CD14-positive monocyte (primary cell): ENCODE data around the gene SLC17A5. TPM values are rescaled to one million over a fixed set of nuclear protein-coding genes. Genes with fewer than 3 reads are reported as not detected.

Source experiments
- DNase-seq, 3 donors: peaks; one replicate each; pipeline ENCODE4 v3.0.0-alpha.2; 2011 to 2022
- H2AFZ ChIP-seq: 2 replicates; pipeline ENCODE4 v1.6.0; 2012; ENCODE audit warnings: mild to moderate bottlenecking, low read depth, low read length, inconsistent platforms; ENCODE audit not compliant: insufficient read depth, poor library complexity, severe bottlenecking
- H3K27ac ChIP-seq, 2 donors: 1 replicate in 1 of 2; 2 replicates in 1 of 2; pipeline ENCODE4 v1.5.1; 2012 to 2013; ENCODE audit warnings: low read length in 2 of 2, control low read depth in 1 of 2, inconsistent platforms in 1 of 2, low read depth in 1 of 2, mild to moderate bottlenecking in 1 of 2
- H3K27me3 ChIP-seq, 2 donors: one replicate each; pipeline versions ENCODE4 v1.6.0 to v1.6.1; 2011 to 2013; ENCODE audit warnings: low read length in 2 of 2; ENCODE audit not compliant: control insufficient read depth in 2 of 2, insufficient read depth in 2 of 2
- H3K36me3 ChIP-seq, 2 donors: replicated peaks in 1 of 2; 1 replicate in 1 of 2; 2 replicates in 1 of 2; pipeline versions ENCODE4 v1.5.1 to v1.6.1; 2012 to 2013; ENCODE audit warnings: low read length in 2 of 2, control low read depth in 1 of 2, inconsistent platforms in 1 of 2, mild to moderate bottlenecking in 1 of 2; ENCODE audit not compliant: insufficient read depth in 2 of 2, control insufficient read depth in 1 of 2
- H3K4me1 ChIP-seq, 2 donors: 1 replicate in 1 of 2; 2 replicates in 1 of 2; pipeline versions ENCODE4 v1.5.1 to v1.6.1; 2012 to 2013; ENCODE audit warnings: low read length in 2 of 2, control low read depth in 1 of 2, inconsistent platforms in 1 of 2, mild to moderate bottlenecking in 1 of 2, moderate library complexity in 1 of 2; ENCODE audit not compliant: insufficient read depth in 2 of 2, control insufficient read depth in 1 of 2
- H3K4me2 ChIP-seq: replicated peaks from 2 replicates; pipeline ENCODE3; 2012; ENCODE audit warnings: low read length, moderate library complexity, mild to moderate bottlenecking; ENCODE audit not compliant: poor library complexity, severe bottlenecking; ENCODE audit errors: extremely low read depth
- H3K4me3 ChIP-seq, 3 experiments: fragments of 200-600 bp in 1 of 3; sonication (generic) in 1 of 3; replicated peaks in 1 of 3; 1 replicate in 2 of 3; 2 replicates in 1 of 3; pipeline ENCODE4 v1.5.1; 2011 to 2013; ENCODE audit warnings: low read length in 3 of 3, mild to moderate bottlenecking in 3 of 3, control low read depth in 2 of 3, low read depth in 2 of 3, inconsistent platforms in 1 of 3, moderate library complexity in 1 of 3
- H3K79me2 ChIP-seq: 2 replicates; pipeline ENCODE4 v1.6.0; 2012; ENCODE audit warnings: mild to moderate bottlenecking, control low read depth, inconsistent platforms, low read length, moderate library complexity; ENCODE audit not compliant: insufficient read depth
- H3K9ac ChIP-seq: 2 replicates; pipeline ENCODE4 v1.6.0; 2017; ENCODE audit warnings: low read length, mild to moderate bottlenecking; ENCODE audit not compliant: insufficient read depth, poor library complexity, severe bottlenecking
- H3K9me3 ChIP-seq, 2 donors: replicated peaks in 1 of 2; 1 replicate in 1 of 2; 2 replicates in 1 of 2; pipeline versions ENCODE4 v1.5.1 to v1.6.1; 2012 to 2013; ENCODE audit warnings: low read length in 2 of 2, control low read depth in 1 of 2; ENCODE audit not compliant: control insufficient read depth in 1 of 2, insufficient read depth in 1 of 2
- H4K20me1 ChIP-seq: 2 replicates; pipeline ENCODE4 v1.6.0; 2012; ENCODE audit warnings: mild to moderate bottlenecking, low read length, control low read depth, moderate library complexity; ENCODE audit not compliant: insufficient read depth
- H3K27ac Mint-ChIP-seq, 7 donors: one replicate each; pipeline ENCODE4 v1.8.0; 2020; ENCODE audit warnings: mild to moderate bottlenecking in 7 of 7, mixed read lengths in 7 of 7, moderate library complexity in 6 of 7, inconsistent platforms in 2 of 7
- H3K27me3 Mint-ChIP-seq, 3 donors: one replicate each; pipeline ENCODE4 v1.8.0; 2021 to 2022; ENCODE audit warnings: low read depth in 3 of 3, mild to moderate bottlenecking in 3 of 3, mixed read lengths in 3 of 3, moderate library complexity in 3 of 3, inconsistent platforms in 1 of 3
- H3K36me3 Mint-ChIP-seq, 2 donors: one replicate each; pipeline ENCODE4 v1.8.0; 2020; ENCODE audit warnings: mixed read lengths in 2 of 2, inconsistent platforms in 1 of 2, mild to moderate bottlenecking in 1 of 2
- H3K4me1 Mint-ChIP-seq: one replicate; pipeline ENCODE4 v1.8.0; 2020; ENCODE audit warnings: mild to moderate bottlenecking, mixed read lengths
- H3K4me3 Mint-ChIP-seq, 2 donors: one replicate each; pipeline ENCODE4 v1.8.0; 2020; ENCODE audit warnings: mild to moderate bottlenecking in 2 of 2, mixed read lengths in 2 of 2, moderate library complexity in 1 of 2
- H3K9me3 Mint-ChIP-seq, 7 donors: one replicate each; pipeline ENCODE4 v1.8.0; 2020 to 2022; ENCODE audit warnings: mixed read lengths in 7 of 7, mild to moderate bottlenecking in 6 of 7, moderate library complexity in 6 of 7, inconsistent platforms in 2 of 7
- WGBS: methylation state at CpG from one replicate; pipeline ENCODE4 v1.1.5; 2013; ENCODE audit warnings: missing lambda C conversion rate; ENCODE audit not compliant: insufficient coverage; 5-methylcytosine and 5-hydroxymethylcytosine counted together
- intact Hi-C, 2 donors: fragments of 100-400 bp; cut with micrococcal nuclease; formaldehyde crosslinking; loops; one replicate each; pipeline versions ENCODE4 v1.15.0 to v1.15.1; 2023
- polyA plus RNA-seq, 3 donors: library from polyadenylated mRNA; depleted of rRNA in 1 of 3; unstranded in 2 of 3; stranded (reverse) in 1 of 3; fragments of 300-500 nt in 2 of 3; fragments of >200 nt in 1 of 3; fragmentation: Illumina TruSeq in 2 of 3; gene quantifications; 1 replicate in 2 of 3; 2 replicates in 1 of 3; pipeline ENCODE4 v1.2.3, GENCODE V29; 2012 to 2021
- TF ChIP-seq, protein P1 (sequence below): fragments of 200-600 bp; IDR thresholded peaks from one replicate; pipeline ENCODE4 v1.8.0; 2022; ENCODE audit warnings: antibody characterized with exemption, mild to moderate bottlenecking

SLC17A5 gene
- polyA plus RNA-seq, 3 donors, result 5.3 to 11.6 (median 9.4) TPM

DNA sequence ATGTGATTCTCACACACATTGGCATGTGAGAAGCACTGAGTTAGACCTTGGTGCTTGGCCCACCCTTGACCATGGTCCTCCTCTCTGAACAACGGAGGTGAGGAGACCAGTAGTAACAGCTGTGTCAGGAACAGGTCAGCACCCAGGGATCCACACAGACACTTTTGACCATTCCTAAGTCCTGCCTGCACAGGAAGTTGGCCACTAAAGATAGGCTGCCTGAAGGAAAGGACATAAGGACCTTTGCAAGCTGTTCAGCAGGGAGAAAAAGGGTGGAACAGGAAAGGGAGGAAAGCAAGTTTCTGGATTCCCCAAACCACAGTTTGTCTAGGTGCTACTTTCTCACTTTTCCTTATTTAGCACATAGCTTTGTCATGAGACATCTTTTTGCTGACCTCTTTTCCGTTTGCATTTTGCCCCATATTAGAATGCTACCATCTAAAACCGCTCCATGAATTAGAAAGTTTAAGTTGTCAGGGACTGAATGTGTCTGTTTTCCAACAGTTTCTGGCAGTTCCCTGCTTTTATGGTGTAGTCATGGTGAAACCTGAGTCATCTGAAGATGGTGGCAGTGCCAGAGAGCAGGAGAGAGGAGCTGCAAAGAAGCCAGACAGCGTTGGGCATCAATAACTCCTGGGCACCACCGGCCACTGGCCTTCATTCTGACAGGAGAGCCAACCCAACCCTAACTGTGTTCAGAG is 41.1 kb upstream of the SLC17A5 start:
- Mint-ChIP-seq H3K9me3 (peaks cover 0 to 7% (median 4%) of the 10 kb centered on the region in 7 donors), H3K4me3 (peak overlapping the region; percentile 85 to 96), H3K27ac (peak overlapping the region in 6 of 7 donors; percentile 45 to 89 (median 82)), H3K36me3 (peaks cover 3 to 4% of the 10 kb centered on the region in 2 donors), H3K27me3 (peaks cover 2 to 7% (median 5%) of the 10 kb centered on the region in 3 donors), H3K4me1 (peaks cover 41% of the 10 kb centered on the region)
- Histone ChIP-seq H3K4me2 (peak overlapping the region; percentile 89), H3K4me3 (peak overlapping the region in 1 of 3 experiments; percentile 83), H2AFZ (no peak overlapping the region), H3K4me1 (peaks cover 32% of the 10 kb centered on the region in 2 donors), H4K20me1 (no peaks in the 10 kb centered on the region), H3K9ac (peak overlapping the region; percentile 87), H3K36me3 (no peaks in the 10 kb centered on the region), H3K79me2 (peaks cover 4% of the 10 kb centered on the region), H3K9me3 (no peaks in the 10 kb centered on the region), H3K27ac (peak overlapping the region in 1 of 2 donors; percentile 84), H3K27me3 (no peaks in the 10 kb centered on the region)
- DNase-seq, result peak; percentile 19 to 78 (median 71)
- intact Hi-C loops, result loop anchor here in 1 of 2 donors (5.0 kb wide), 1 partner anchor 32 kb away; no protein-coding TSS in a partner anchor
- TF ChIP-seq, protein P1, sequence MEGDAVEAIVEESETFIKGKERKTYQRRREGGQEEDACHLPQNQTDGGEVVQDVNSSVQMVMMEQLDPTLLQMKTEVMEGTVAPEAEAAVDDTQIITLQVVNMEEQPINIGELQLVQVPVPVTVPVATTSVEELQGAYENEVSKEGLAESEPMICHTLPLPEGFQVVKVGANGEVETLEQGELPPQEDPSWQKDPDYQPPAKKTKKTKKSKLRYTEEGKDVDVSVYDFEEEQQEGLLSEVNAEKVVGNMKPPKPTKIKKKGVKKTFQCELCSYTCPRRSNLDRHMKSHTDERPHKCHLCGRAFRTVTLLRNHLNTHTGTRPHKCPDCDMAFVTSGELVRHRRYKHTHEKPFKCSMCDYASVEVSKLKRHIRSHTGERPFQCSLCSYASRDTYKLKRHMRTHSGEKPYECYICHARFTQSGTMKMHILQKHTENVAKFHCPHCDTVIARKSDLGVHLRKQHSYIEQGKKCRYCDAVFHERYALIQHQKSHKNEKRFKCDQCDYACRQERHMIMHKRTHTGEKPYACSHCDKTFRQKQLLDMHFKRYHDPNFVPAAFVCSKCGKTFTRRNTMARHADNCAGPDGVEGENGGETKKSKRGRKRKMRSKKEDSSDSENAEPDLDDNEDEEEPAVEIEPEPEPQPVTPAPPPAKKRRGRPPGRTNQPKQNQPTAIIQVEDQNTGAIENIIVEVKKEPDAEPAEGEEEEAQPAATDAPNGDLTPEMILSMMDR, result no peak
- no CpG with 5 or more reads among the region's 5 CpGs for WGBS

GRCh38 chr6:73691512-73691911 is 37.7 kb upstream of the SLC17A5 start:
- Mint-ChIP-seq H3K4me1 (peaks cover 30% of the 10 kb centered on the region), H3K9me3 (peaks cover 0 to 7% (median 4%) of the 10 kb centered on the region in 7 donors), H3K27me3 (peaks cover 2 to 7% (median 5%) of the 10 kb centered on the region in 3 donors), H3K27ac (no peak overlapping the region), H3K4me3 (no peak overlapping the region), H3K36me3 (no peaks in the 10 kb centered on the region)
- H3K27me3 ChIP-seq, result no peaks in the 10 kb centered on the region
- H3K4me1 ChIP-seq, result peaks cover 20 to 21% of the 10 kb centered on the region in 2 donors
- H3K4me2 ChIP-seq, result no peak overlapping the region
- TF ChIP-seq, protein P1, result no peak
- H3K79me2 ChIP-seq, result peaks cover 1% of the 10 kb centered on the region
- no peaks in the 10 kb centered on the region for H4K20me1 ChIP-seq
- peak in 1 of 3 donors; percentile 13 for DNase-seq
- H3K27ac ChIP-seq, result no peak overlapping the region
- intact Hi-C loops, result loop anchor here in 1 of 2 donors (5.0 kb wide), 1 partner anchor 36 kb away; no protein-coding TSS in a partner anchor
- H2AFZ ChIP-seq, result no peak overlapping the region
- H3K36me3 ChIP-seq, result no peaks in the 10 kb centered on the region
- no peak overlapping the region for H3K9ac ChIP-seq
- no peak overlapping the region for H3K4me3 ChIP-seq
- H3K9me3 ChIP-seq, result no peaks in the 10 kb centered on the region
